OCI-M2 (cell line): Measurements from ENCODE around the gene GDPD3.

Experiments used
- DNase-seq: peaks from one replicate; lab custom pipeline; 2025; ENCODE audit not compliant: unreplicated experiment; lab: John Stamatoyannopoulos, UW

The GDPD3 gene

DNA sequence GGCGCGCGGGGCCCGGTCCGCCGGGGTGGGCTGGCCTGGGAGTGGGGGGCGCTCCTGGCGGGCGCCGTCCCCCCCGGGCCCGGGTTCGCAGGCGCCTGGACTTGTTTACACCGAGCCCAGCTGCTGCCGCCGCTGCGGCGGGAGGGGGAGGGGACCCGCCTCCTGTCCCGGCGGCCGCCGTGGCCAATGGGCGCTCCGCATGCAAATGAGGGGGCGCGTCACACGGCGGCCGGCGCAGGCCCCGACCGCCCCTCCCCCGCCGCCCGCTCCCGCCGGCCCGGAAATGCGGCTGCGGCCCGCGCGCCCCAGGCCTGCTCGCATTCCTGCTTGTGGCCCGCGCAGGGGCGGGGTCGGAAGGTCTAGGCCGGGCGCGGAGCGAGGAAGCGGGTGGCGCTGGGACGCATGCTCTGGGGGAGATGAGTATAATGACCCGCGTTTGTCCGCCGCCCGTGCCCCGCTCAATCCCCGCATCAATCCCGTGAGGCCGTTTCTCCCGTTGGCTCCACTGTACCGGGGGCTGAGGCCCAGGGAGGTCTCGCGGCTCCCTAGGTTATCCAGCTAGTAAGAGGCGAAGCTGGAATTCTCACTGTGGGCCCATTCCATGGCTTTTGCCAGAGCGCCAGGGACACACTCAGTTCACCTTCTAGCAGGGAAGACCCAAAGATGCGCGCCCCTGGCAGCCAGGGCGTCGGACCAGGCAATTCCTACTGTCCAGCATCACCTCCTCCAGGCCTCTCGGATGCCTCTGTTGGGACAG is 17.1 kb downstream of the GDPD3 start, which contains the start of gene YPEL3:
TSS of gene YPEL3 (minus strand) at position 109 of the 757 bp plus-strand sequence. CDS start 731 bp downstream, outside the sequence.
- no peak for DNase-seq

DNA sequence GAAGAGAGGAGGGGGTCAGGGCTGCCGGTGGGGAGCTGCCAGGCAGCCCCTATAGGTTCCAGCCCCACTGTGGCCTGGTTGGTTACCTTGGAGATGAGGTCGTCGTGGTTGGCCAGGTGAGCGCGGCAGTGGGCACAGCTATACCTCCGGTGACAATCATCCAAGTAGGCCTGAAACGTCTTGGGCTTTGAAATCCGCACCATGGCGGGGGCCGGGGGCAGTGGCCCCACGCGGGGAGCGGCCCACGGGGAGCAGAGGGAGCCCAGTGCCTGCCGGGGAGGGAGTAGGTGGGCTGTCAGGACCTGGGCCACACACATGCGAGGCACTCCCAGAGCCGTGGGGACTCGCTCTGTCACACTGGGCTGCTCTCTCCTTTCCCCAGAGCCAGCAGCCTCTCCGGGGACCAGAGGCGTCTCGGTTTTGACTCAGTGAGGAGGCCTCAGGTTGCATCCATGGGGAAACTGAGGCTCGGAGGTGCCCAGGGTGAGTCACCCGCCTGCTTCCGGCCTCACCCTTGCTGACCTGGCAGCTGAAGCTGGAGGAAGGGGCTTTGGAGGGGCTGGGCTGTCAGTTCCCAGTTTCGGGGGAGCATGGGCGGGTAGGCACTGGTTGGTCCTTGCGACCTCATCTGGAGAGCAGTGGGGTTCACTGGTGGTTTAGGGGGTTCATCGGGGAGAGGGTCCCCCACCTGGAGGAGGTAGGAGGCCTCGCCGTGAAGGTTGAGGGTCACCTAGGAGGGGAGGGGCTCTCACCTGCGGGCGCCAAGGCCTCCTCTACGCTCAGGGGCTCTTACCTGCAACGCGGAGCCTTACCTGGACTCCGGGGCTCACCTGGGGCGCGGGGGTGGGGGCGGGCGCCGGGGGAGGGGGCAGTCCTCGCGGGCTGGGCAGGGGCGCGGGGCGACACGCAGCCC is 17.9 kb downstream of the GDPD3 start:
- DNase-seq: no peak

DNA sequence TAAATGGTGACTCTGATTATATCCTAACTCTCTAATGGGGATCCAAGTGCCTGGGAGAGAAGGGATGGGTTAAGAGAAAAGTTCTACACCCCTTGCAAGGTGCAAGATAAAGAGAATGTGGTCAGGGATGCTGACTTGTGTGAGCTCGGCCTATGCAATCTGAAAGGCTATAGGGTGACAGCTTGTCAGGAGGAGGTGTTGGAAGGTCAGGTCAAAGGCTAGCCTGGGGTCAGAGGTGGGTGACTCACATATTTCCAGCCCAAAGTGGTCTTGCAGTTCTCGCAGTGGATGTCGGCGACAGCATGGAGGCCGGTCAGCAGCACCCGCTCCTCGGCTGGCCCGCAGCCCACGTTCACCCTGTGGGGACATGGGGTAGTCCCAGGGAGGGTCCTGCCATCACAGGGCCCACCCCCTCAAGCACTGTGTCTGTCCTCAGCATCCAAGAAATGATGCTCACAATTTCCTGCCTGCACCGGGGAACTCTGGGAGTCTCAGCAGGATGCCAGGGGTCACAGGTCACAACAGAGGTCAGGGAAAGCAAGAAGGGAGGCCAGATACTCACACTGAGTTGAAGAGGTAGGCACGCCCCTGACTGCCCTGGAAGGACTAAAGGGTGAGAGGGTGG is 18.7 kb downstream of the GDPD3 start:
- DNase-seq: no peak

DNA sequence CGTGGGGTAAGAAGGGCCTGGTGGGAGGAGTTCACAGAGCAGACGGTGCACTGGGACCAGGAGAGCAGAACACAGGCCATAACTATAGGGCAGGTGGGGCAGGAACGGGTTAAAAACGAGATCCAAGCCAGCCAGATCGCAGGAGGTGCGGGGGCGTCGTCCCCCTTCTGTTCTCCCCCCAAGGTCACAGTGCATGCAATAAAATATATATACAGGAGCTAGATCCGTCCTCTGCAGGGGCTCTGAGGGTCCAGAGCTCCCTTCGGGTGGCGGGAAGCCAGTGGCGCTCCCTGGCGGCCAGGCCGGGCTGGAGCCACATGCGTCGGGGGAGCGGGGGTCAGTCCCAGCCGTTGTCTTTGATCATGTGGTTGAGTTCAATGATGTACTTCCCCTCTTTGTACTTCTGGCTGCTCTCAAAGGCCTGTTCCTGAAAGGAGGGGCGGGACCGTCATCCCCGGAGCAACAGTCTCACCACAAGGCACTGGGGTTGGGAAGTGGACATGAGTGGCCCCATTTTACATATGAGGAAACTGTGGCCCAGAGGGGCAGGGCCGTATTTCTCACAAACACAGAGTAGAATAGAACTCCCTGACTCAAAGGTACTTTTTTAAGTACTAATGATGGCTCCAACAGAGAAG is 20.8 kb downstream of the GDPD3 start:
- DNase-seq: peak; percentile 72

DNA sequence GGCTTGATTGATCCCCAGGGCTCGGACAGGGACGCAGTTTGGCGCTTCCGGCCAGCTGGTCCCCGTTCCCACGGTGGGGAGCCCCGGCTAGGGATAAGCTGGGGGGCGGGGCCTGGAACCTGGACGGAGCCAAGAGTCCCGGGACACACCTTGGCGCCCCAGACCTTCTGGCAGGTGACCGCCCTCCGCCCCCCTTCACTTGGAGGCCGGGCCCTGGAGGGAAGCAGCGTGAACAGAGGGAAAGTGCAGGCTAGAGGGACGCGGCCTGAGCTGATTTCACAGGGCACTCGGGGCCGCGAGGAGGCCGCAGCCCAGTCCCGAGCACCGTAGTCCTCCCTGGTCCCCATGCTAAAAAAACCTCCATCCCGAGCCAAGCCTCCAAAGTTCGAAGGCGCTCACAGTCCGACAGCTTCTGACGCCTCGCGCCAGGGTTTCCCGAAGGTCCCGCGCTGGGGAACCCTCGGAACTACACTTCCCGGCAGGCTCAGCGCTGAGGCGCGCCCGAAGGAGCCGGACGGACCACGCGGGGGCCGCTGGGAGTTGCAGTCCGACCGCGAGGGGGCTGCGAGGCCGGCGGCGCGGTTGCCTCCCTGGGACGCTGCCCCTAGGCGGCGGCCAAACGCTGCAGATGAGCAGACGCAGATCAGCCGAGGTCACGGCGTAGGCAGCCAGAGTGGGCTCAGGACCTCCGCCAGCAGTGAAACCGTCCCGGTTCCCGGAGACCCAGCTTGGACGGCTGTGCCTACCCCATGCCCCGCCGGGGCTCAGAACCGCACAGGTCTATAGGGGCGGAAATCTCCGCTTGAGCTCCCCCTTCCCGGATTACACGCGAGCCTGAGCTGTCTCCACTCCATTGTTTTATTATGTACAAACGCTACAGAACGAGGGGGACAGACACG is 21.6 kb downstream of the GDPD3 start, which contains the start of gene TBX6:
TSS of gene TBX6 (minus strand) at position 451 of the 899 bp plus-strand sequence. CDS start 731 bp downstream, outside the sequence.
- DNase-seq: no peak

DNA sequence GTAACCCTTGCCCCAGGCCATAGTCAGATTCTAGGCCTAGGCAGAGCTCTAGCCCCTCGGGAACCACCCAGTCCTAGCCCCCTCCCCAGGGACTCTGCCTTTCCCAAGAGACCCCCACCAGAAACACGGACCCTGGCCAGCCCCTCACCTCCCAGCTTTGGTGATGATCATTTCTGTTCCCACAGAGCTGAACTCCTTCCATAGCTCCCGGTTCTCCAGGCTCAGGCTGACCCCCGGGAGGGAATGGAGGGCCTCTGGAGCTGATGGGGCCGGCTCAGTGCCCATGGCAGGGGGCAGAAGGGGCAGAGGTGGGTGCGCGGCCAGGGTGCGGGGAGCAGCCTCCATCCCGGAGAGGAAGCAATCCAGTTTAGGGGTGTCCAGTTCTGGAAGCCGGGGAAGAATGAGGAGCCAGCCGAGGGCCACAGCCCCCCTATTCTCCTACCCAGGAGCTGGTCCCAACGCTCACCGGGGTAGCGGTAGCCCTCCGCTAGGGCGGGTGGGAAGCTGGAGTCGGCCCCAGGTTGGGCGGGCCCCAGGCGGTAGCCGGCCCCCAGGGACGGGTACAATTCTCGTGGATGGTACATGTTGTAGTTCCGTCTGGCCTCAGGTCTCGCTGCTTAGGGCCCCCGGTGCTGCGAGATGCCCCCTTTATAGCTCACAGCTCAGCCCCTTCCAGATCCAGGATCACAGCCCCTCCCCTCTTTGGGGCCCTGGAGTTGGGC is 22.6 kb downstream of the GDPD3 start:
- DNase-seq: no peak

DNA sequence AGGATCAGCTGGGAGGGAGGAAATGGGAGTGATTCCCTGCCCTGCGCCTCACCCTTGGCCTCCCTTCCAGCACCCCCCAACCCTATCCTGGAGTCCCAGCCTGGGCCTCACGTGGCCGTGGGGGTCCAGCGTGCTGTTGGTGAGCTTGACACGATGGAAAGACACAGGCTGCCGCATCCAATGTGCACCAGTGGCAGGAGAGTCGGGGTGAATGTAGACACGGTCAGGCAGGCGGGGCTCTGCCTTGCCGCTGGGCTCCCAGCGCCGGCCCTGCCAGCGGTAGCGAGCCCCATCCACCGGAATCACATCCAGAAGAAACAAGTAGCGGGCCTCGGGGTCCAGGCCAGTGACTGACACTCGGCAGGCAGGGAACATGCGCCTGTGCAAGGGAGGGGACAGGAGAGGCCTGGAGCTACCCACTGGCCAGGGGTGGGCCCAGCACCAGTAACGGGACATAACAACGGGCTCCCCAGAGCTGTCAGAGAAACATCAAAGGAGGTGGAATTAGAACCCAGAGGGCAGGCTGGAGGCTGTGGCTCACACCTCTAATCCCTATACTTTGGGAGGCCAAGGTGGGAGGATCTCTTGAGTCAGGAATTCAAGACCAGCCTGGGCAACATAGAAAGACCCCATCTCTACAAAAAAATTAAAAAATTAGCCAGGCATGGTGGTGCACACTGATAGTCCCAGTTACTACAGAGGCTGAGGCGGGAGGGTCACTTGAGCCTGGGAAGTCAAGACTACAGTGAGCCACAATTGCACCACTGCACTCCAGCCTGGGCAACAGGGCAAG is 24.3 kb downstream of the GDPD3 start:
- DNase-seq: no peak

DNA sequence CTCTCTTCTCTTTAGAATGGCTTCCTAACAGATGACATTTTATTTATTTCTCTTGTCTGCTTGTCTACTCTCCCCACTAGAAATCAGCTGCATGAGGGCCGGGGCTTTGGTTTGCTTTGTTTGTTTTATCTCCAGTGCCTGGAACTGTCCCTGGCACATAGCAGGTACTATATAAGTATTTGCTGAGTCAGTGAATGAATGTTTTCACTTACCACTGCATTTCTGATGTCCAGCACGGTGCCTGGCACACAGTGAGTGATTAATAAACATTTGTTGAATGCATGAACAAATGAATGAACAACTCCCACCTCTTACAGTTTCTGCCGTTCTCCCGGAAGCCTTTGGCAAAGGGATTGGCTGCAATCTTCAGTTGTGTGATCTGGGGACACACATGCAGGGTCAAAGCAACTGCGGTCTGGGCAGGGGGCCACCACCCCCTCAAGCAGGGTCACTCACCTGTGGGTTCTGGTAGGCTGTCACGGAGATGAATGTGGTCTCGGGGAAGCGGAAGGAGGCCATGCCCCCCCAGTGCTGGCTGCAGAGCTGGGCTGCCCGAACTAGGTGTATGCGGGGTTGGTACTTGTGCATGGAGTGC is 25.0 kb downstream of the GDPD3 start:
- no peak for DNase-seq

DNA sequence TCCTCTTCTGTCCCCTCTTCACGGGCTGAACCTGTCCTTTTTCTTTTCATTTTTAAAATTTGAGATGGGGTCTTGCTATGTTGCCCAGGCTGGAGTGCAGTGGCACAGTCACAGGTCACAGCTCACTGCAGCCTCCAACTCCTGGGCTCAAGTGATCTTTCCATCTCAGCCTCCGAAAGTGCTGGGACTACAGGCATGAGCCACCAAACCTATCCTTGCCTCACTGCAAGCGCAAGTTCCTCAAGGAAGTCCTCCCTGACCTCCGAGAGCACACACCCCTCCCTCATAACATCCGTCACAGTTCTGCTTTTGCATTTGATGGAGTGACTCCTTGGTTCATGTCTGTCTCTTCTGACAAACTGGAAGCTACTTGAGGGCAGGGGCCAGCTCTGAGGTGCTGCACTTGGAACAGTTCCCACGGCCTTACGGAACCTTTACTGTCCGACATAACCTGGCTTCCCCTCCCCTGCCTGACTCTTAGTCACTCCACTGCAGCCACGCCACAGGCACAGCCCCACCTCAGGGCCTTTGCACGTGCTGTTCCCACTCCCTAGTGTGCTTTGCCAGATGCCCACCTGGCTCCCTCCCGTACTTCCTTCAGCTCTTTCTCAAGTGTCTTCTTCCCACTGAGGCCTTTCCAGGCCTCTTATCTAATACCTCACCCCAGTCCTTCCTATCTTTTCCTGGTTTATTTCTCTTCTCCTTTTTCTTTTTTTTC is 26.0 kb downstream of the GDPD3 start:
- DNase-seq: no peak

DNA sequence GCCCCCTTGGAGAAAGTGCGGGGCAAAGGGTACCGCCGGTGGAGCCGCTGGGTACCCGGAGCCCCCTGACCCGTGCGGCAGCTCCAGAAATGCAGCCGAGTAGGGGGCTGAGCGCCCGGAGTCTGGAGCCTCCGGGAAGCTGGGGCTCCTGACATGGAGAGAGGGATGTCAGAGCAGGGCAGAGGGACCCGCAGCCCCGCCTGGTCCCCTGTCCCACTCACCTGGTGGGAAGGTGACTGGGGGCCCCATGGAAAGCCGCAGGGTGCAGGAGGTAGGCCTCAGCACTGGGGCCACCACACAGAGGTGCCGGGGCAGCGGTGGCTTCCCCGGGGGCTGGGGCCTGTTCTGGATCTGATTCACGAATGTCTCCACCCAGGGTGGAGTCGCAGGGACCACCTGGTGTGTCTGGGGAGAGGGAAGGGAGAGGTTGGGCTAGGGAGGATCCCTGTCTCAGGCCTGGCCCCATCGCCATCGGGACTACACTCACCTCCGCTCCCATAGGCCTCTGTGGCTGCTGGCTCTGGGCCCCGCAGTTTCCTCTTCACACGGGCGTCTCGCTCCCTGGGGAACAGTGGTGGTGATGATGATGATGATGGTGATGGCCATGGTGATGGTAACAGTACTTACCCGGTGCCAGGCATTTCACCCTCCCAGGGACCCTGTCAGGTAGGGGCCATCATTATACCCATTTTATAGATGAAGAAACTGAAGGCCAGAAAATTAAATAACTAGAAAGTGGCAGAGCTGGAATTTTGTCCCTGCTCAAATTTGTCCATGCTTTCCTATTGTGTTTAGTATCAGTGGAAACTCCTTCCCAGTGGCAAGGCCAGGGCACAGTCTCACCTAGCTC is 26.8 kb downstream of the GDPD3 start:
- no peak for DNase-seq

DNA sequence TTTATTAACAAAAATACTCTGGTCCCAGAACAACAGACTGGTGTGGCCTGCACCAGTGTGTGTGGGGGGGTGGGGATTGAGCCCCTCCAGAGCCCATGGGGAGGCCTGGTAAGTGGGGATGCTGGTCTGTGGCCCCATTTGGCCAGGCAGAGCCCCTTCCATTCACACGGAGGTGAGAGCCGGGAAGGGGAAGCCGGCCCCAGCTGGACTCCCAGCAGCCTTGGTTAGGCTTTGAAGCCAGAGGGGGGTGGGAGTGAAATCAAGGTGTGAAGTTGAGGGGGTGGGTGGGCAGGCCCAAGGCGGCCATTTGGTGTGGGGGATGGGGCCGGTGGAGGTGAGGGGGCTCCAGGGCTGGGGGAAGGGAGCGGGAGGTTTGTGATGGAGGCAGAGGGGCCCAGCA is 27.5 kb downstream of the GDPD3 start:
- no peak for DNase-seq

DNA sequence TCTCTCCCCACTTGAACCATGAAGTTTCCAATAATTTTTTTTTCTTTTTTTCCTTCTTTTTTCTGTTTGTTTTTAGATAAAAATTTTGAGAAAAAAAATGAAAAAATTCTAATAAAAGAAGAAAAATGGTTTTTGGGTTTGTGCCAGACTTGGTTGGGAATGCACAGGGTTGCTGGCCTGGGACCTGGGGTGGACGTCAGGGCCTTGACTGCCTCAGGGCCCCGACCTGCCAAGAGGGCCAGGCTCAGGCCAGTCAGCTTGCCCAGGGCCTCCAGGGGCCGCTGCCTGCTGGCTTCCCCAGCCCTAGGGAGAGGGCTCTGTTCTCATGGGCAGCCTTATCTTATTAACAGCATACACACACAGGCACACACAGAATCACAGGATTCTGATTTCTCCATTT is 28.1 kb downstream of the GDPD3 start:
- no peak for DNase-seq

DNA sequence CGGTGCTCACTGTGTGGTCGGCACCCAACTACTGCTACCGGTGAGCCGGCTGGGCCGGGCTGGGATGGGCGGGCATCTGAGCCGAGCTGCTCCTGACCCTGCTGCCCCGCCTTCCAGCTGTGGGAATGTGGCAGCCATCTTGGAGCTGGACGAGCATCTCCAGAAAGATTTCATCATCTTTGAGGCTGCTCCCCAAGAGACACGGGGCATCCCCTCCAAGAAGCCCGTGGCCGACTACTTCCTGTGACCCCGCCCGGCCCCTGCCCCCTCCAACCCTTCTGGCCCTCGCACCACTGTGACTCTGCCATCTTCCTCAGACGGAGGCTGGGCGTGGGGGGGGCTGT is 28.5 kb downstream of the GDPD3 start:
- DNase-seq: no peak

DNA sequence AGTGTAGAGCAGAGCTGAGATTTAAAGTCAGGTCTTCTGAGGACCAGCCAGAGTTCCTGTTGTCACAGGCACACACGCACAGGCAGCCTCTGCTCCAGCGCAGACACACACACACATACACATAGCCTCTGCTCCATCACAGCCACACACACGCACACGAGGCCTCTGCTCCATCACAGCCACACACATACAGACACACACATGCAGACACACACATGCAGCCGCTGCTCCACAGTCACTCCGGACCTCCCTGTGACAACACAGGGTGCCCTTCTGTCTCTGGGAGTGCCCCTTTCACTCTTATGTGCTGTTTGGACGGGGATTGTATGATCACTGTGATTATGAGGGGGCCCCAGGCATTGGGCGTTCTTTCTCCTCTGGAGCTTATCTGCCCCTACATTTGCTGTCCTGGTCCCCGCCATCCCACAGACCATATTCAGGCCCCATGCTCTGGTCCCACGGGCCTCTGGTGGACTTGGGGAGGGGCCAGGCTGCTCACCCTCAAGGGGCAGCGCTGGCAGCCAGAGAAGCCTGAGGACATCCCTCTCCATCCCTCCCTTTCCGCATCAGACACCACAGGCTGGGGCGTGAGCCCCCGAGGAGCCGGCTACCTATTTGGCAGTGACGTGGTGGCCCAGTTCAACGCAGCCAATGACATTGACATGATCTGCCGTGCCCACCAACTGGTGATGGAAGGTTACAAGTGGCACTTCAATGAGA is 29.1 kb downstream of the GDPD3 start:
- no peak for DNase-seq

DNA sequence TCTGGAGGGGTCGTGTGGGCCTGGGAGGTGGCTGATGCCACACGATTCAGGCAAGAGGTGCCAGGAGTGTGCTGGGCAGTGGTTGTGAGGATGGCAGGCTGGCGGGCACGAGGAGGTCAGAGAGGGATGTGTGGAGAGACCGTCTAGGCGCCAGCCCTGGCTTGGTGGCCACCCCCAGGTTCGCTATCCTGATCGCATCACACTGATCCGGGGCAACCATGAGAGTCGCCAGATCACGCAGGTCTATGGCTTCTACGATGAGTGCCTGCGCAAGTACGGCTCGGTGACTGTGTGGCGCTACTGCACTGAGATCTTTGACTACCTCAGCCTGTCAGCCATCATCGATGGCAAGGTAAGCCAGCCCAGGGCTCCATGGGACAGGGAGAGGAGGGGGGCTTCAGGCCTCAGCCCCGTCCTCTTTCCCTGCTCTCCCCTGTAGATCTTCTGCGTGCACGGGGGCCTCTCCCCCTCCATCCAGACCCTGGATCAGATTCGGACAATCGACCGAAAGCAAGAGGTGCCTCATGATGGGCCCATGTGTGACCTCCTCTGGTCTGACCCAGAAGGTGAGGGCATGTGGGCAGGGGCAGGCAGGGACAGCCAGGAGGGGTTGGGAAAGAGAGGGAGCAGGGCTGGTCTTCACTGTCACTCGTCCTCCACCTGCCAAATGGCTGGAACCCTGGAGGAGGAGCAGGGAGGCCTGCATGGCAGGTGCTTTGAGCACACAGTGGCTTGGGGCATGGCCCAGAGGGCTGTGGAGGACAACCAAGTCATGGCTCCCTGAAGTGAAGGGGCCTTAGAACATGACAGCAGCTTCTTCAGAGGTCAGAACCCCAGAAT is 29.9 kb downstream of the GDPD3 start:
- DNase-seq: no peak
